CD8-positive, alpha-beta memory T cell (primary cell): ENCODE measurements around the gene SPOCK1. TPM values are rescaled to one million over a fixed set of nuclear protein-coding genes. Genes with fewer than 3 reads are reported as not detected.

Source experiments
- CTCF ChIA-PET: fragments of 350-600 bp; sonication (Branson Sonifier 250); formaldehyde crosslinking; loops from one replicate; lab custom pipeline; 2021; ENCODE audit warnings: antibody characterized with exemption; lab: Charles Lee
- POLR2A ChIA-PET: fragments of 350-600 bp; sonication (Branson Sonifier 250); formaldehyde crosslinking; loops from one replicate; lab custom pipeline; 2021; ENCODE audit warnings: antibody characterized with exemption; lab: Charles Lee
- DNase-seq, 5 donors: peaks; one replicate each; pipeline versions ENCODE4 v3.0.0 to v3.0.0-alpha.2; 2020 to 2022; ENCODE audit warnings: mixed read lengths in 1 of 5
- H3K27ac ChIP-seq: one replicate; pipeline ENCODE4 v1.7.0; 2013; ENCODE audit warnings: low read depth, mild to moderate bottlenecking, low read length, moderate library complexity
- H3K27me3 ChIP-seq: 2 replicates; pipeline ENCODE4 v1.7.0; 2013; ENCODE audit warnings: low read length, mild to moderate bottlenecking; ENCODE audit not compliant: insufficient read depth, poor library complexity, severe bottlenecking
- H3K36me3 ChIP-seq: 2 replicates; pipeline ENCODE4 v1.7.0; 2013; ENCODE audit warnings: mild to moderate bottlenecking, low read length, moderate library complexity; ENCODE audit not compliant: insufficient read depth
- H3K4me1 ChIP-seq: 2 replicates; pipeline ENCODE4 v1.7.0; 2013; ENCODE audit warnings: mild to moderate bottlenecking, low read length, moderate library complexity; ENCODE audit not compliant: insufficient read depth
- H3K4me3 ChIP-seq: 2 replicates; pipeline ENCODE4 v1.7.0; 2013; ENCODE audit warnings: mild to moderate bottlenecking, low read length
- H3K9me3 ChIP-seq: 2 replicates; pipeline ENCODE4 v1.7.0; 2013; ENCODE audit warnings: mild to moderate bottlenecking, low read length
- H3K27ac Mint-ChIP-seq, 8 donors: one replicate each; pipeline ENCODE4 v1.8.0; 2020 to 2021; ENCODE audit warnings: mixed read lengths in 8 of 8, mild to moderate bottlenecking in 6 of 8, inconsistent platforms in 3 of 8, moderate library complexity in 3 of 8
- H3K27me3 Mint-ChIP-seq, 2 donors: one replicate each; pipeline ENCODE4 v1.8.0; 2020 to 2021; ENCODE audit warnings: mixed read lengths in 2 of 2, mild to moderate bottlenecking in 1 of 2, moderate library complexity in 1 of 2
- H3K36me3 Mint-ChIP-seq, 3 donors: one replicate each; pipeline ENCODE4 v1.8.0; 2020 to 2021; ENCODE audit warnings: mixed read lengths in 3 of 3, inconsistent platforms in 1 of 3, mild to moderate bottlenecking in 1 of 3
- H3K4me1 Mint-ChIP-seq, 3 donors: one replicate each; pipeline ENCODE4 v1.8.0; 2020 to 2021; ENCODE audit warnings: mixed read lengths in 3 of 3, inconsistent platforms in 1 of 3, mild to moderate bottlenecking in 1 of 3
- H3K4me3 Mint-ChIP-seq, 7 donors: one replicate each; pipeline ENCODE4 v1.8.0; 2020 to 2021; ENCODE audit warnings: mixed read lengths in 7 of 7, mild to moderate bottlenecking in 6 of 7, moderate library complexity in 4 of 7, inconsistent platforms in 2 of 7
- H3K9me3 Mint-ChIP-seq, 5 donors: one replicate each; pipeline ENCODE4 v1.8.0; 2020 to 2022; ENCODE audit warnings: mixed read lengths in 5 of 5, mild to moderate bottlenecking in 3 of 5, moderate library complexity in 2 of 5, inconsistent platforms in 1 of 5
- polyA plus RNA-seq: library from polyadenylated mRNA; unstranded; fragments of 300-500 nt; fragmentation: Illumina TruSeq; gene quantifications from one replicate; pipeline ENCODE4 v1.2.3, GENCODE V29; 2021
- total RNA-seq, 2 experiments: library from RNA; stranded (reverse); gene quantifications; one replicate each; pipeline ENCODE4 v1.2.3, GENCODE V29; 2021

The SPOCK1 gene
- total and polyA plus RNA-seq, 3 experiments from 2014 or later, result not detected

DNA sequence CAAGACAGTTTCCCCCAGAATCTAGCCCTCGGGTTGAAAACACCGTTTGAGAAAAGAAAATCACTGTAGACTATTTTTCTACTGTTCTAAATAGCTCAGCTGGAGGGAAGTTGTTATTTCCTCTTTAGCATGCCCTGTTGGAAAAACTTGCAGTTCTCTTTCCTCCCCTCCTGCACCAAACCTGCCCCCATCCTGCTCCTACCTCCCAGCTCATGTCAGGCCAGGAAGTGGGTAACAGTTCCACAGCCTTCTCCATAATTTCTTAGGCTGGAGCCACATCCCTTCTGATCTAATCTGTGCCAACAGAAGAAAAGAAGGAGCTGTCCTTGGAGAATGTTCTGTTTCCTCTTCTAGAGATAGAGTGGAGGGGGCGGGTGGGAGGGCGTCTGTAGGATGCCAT lies 437.7 kb downstream of the SPOCK1 start:
- H3K9me3 Mint-ChIP-seq, result peaks cover 0 to 5% (median 0%) of the 10 kb centered on the region in 5 donors
- Histone ChIP-seq H3K4me1 (no peaks in the 10 kb centered on the region), H3K27me3 (no peaks in the 10 kb centered on the region), H3K36me3 (no peaks in the 10 kb centered on the region), H3K27ac (no peak overlapping the region), H3K4me3 (no peak overlapping the region), H3K9me3 (no peaks in the 10 kb centered on the region)
- H3K4me1 Mint-ChIP-seq, result no peaks in the 10 kb centered on the region
- no peak overlapping the region for H3K4me3 Mint-ChIP-seq
- peaks cover 0 to 8% of the 10 kb centered on the region in 2 donors for H3K27me3 Mint-ChIP-seq
- no peak overlapping the region for H3K27ac Mint-ChIP-seq
- H3K36me3 Mint-ChIP-seq, result no peaks in the 10 kb centered on the region
- POLR2A ChIA-PET, result no interaction called here
- CTCF ChIA-PET, result no interaction called here
- no peak for DNase-seq

- Mint-ChIP-seq H3K9me3 (peaks cover 0 to 5% (median 0%) of the 10 kb centered on the region in 5 donors), H3K4me3 (no peak overlapping the region), H3K36me3 (no peaks in the 10 kb centered on the region), H3K27ac (no peak overlapping the region), H3K27me3 (peaks cover 0 to 8% of the 10 kb centered on the region in 2 donors), H3K4me1 (no peaks in the 10 kb centered on the region)
- no peak for DNase-seq
- ChIA-PET POLR2A (no interaction called here), CTCF (no interaction called here)
- no peaks in the 10 kb centered on the region for H3K9me3 ChIP-seq
- H3K4me1 ChIP-seq, result no peaks in the 10 kb centered on the region
- no peak overlapping the region for H3K27ac ChIP-seq
- no peaks in the 10 kb centered on the region for H3K27me3 ChIP-seq
- no peak overlapping the region for H3K4me3 ChIP-seq
- no peaks in the 10 kb centered on the region for H3K36me3 ChIP-seq
Measured at GRCh38 chr5:137058089-137058488, 441.0 kb downstream of the SPOCK1 start.

GRCh38 chr5:137056676-137057075 lies 442.4 kb downstream of the SPOCK1 start:
- Mint-ChIP-seq H3K9me3 (peaks cover 0 to 5% (median 0%) of the 10 kb centered on the region in 5 donors), H3K4me1 (no peaks in the 10 kb centered on the region), H3K27me3 (peaks cover 0 to 8% of the 10 kb centered on the region in 2 donors), H3K36me3 (no peaks in the 10 kb centered on the region), H3K27ac (no peak overlapping the region), H3K4me3 (no peak overlapping the region)
- H3K27ac ChIP-seq, result no peak overlapping the region
- no peaks in the 10 kb centered on the region for H3K27me3 ChIP-seq
- no peak for DNase-seq
- POLR2A ChIA-PET, result no interaction called here
- CTCF ChIA-PET, result no interaction called here
- no peaks in the 10 kb centered on the region for H3K9me3 ChIP-seq
- H3K4me1 ChIP-seq, result no peaks in the 10 kb centered on the region
- H3K36me3 ChIP-seq, result no peaks in the 10 kb centered on the region
- H3K4me3 ChIP-seq, result no peak overlapping the region

DNA sequence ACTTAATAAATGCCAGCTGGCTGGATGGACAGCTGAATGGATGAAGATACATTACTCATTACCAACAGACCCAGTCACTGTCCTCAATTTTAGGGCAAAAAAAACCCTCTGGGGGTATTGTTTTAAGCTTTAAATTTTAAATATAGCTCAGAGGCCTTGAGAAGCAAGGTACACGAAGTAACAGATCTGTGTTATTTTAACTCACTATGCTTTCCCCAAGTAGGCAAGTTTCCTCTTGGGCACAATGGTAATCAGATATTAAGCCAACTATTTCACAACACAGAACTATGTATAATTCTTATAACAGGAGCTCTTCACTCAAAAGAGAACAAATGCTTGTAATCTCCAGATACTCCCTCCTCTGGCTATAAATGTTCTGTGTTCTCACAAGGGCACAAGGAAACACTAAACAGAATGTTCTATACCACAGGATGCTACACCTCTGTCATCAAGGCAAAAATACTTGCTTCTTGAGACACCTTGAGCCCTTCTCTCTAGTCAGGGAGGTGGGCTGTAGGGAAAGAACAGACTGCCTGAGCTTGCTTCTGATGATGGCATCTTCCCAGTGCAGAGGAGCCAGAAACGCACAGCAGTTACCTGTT lies 443.8 kb downstream of the SPOCK1 start:
- H3K36me3 Mint-ChIP-seq, result no peaks in the 10 kb centered on the region
- H3K4me1 Mint-ChIP-seq, result no peaks in the 10 kb centered on the region
- Histone ChIP-seq H3K36me3 (no peaks in the 10 kb centered on the region), H3K9me3 (no peaks in the 10 kb centered on the region), H3K4me1 (no peaks in the 10 kb centered on the region), H3K27me3 (no peaks in the 10 kb centered on the region), H3K27ac (no peak overlapping the region), H3K4me3 (no peak overlapping the region)
- peaks cover 0 to 8% of the 10 kb centered on the region in 2 donors for H3K27me3 Mint-ChIP-seq
- no peak for DNase-seq
- ChIA-PET POLR2A (no interaction called here), CTCF (no interaction called here)
- H3K4me3 Mint-ChIP-seq, result no peak overlapping the region
- peaks cover 0 to 5% (median 0%) of the 10 kb centered on the region in 5 donors for H3K9me3 Mint-ChIP-seq
- H3K27ac Mint-ChIP-seq, result no peak overlapping the region

DNA sequence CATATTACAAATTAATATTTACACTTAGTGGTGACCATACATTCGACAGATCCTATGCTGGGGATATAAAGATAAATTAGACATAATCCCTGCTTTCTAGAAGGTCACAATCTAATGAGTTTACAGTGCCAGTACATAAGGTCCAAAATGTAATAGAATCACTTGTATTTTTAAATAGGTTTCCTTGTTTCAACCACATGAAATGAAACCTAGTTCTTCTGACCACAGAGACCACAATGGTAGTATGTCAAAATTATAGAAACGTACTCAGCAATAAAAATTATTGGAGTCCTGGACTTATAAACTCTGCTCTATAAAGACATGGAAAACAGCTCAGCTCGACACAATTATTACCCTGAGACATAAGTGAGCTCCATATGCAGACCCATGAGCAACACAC lies 444.3 kb downstream of the SPOCK1 start:
- peaks cover 0 to 8% of the 10 kb centered on the region in 2 donors for H3K27me3 Mint-ChIP-seq
- H3K4me3 ChIP-seq, result no peak overlapping the region
- no peaks in the 10 kb centered on the region for H3K36me3 Mint-ChIP-seq
- CTCF ChIA-PET, result no interaction called here
- no peaks in the 10 kb centered on the region for H3K27me3 ChIP-seq
- H3K9me3 ChIP-seq, result no peaks in the 10 kb centered on the region
- no peak overlapping the region for H3K27ac ChIP-seq
- H3K4me1 ChIP-seq, result no peaks in the 10 kb centered on the region
- H3K36me3 ChIP-seq, result no peaks in the 10 kb centered on the region
- POLR2A ChIA-PET, result no interaction called here
- no peak overlapping the region for H3K4me3 Mint-ChIP-seq
- DNase-seq, result no peak
- H3K27ac Mint-ChIP-seq, result no peak overlapping the region
- H3K9me3 Mint-ChIP-seq, result peaks cover 0 to 5% (median 0%) of the 10 kb centered on the region in 5 donors
- no peaks in the 10 kb centered on the region for H3K4me1 Mint-ChIP-seq

GRCh38 chr5:137054335-137054734 lies 444.8 kb downstream of the SPOCK1 start:
- H3K9me3 Mint-ChIP-seq, result peaks cover 0 to 5% (median 0%) of the 10 kb centered on the region in 5 donors
- no peak for DNase-seq
- Histone ChIP-seq H3K4me1 (no peaks in the 10 kb centered on the region), H3K9me3 (no peaks in the 10 kb centered on the region), H3K27me3 (no peaks in the 10 kb centered on the region), H3K4me3 (no peak overlapping the region), H3K36me3 (no peaks in the 10 kb centered on the region), H3K27ac (no peak overlapping the region)
- POLR2A ChIA-PET, result no interaction called here
- H3K27me3 Mint-ChIP-seq, result peaks cover 0 to 8% of the 10 kb centered on the region in 2 donors
- H3K4me3 Mint-ChIP-seq, result no peak overlapping the region
- no peak overlapping the region for H3K27ac Mint-ChIP-seq
- H3K36me3 Mint-ChIP-seq, result no peaks in the 10 kb centered on the region
- CTCF ChIA-PET, result no interaction called here
- H3K4me1 Mint-ChIP-seq, result no peaks in the 10 kb centered on the region

DNA sequence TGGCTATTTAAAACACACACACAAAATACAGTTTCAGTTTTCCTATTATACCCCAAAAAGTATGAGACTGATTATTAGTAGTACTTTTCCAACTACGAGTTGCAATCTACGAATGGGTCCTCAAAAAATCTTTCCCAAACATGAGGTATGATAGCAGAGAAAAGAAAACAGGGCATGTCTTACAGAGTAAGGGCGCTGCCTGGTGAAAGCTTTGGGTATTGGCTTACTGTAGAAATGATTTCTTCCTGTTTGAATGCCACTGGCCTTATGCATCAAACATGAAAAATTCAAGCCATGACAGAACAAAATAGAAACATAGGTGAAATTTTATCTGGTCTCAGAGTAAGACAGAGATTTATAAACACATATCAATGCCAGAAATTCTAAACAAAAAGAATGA lies 448.0 kb downstream of the SPOCK1 start:
- POLR2A ChIA-PET, result no interaction called here
- H3K4me1 ChIP-seq, result no peaks in the 10 kb centered on the region
- H3K36me3 Mint-ChIP-seq, result no peaks in the 10 kb centered on the region
- H3K9me3 Mint-ChIP-seq, result peaks cover 0 to 5% (median 0%) of the 10 kb centered on the region in 5 donors
- no peak overlapping the region for H3K4me3 Mint-ChIP-seq
- no peak for DNase-seq
- H3K4me1 Mint-ChIP-seq, result no peaks in the 10 kb centered on the region
- no peak overlapping the region for H3K4me3 ChIP-seq
- H3K27ac Mint-ChIP-seq, result no peak overlapping the region
- no peaks in the 10 kb centered on the region for H3K9me3 ChIP-seq
- H3K27ac ChIP-seq, result no peak overlapping the region
- H3K27me3 Mint-ChIP-seq, result no peaks in the 10 kb centered on the region
- H3K27me3 ChIP-seq, result no peaks in the 10 kb centered on the region
- CTCF ChIA-PET, result no interaction called here
- no peaks in the 10 kb centered on the region for H3K36me3 ChIP-seq

GRCh38 chr5:137040641-137041340 lies 458.3 kb downstream of the SPOCK1 start:
- no peaks in the 10 kb centered on the region for H3K9me3 ChIP-seq
- H3K27ac Mint-ChIP-seq, result no peak overlapping the region
- no peak for DNase-seq
- H3K36me3 Mint-ChIP-seq, result no peaks in the 10 kb centered on the region
- no peaks in the 10 kb centered on the region for H3K4me1 Mint-ChIP-seq
- ChIA-PET CTCF (no interaction called here), POLR2A (no interaction called here)
- no peaks in the 10 kb centered on the region for H3K4me1 ChIP-seq
- H3K27me3 ChIP-seq, result no peaks in the 10 kb centered on the region
- no peak overlapping the region for H3K4me3 Mint-ChIP-seq
- H3K27ac ChIP-seq, result no peak overlapping the region
- H3K9me3 Mint-ChIP-seq, result peaks cover 1 to 15% (median 6%) of the 10 kb centered on the region in 5 donors
- H3K36me3 ChIP-seq, result no peaks in the 10 kb centered on the region
- peaks cover 0 to 2% of the 10 kb centered on the region in 2 donors for H3K27me3 Mint-ChIP-seq
- no peak overlapping the region for H3K4me3 ChIP-seq
